HG02840 (cell line): Measurements from ENCODE around the gene ADH6.
"Not testable (repeated sequence)": the region's sequence is repeated elsewhere in the genome, so short reads cannot be mapped to it uniquely, and the experiment has no call there.

ENCODE experiments used
- ATAC-seq: cut with Tn5 transposase; IDR thresholded peaks from one replicate; pipeline ENCODE4 v1.9.1; 2021; ENCODE audit warnings: mild to moderate bottlenecking, moderate library complexity, moderate number of reproducible peaks; ENCODE audit not compliant: unreplicated experiment, low FRiP score

ADH6 gene

GRCh38 chr4:99200138-99200537 is 18.9 kb downstream of the ADH6 start:
- no peak for ATAC-seq

- ATAC-seq, result no peak
These were observed 28.7 kb downstream of the ADH6 start for GRCh38 chr4:99190336-99190735.

- not testable (repeated sequence) for ATAC-seq
These were observed 29.1 kb downstream of the ADH6 start for GRCh38 chr4:99189900-99190299.

- ATAC-seq, result no peak
These were observed 33.0 kb downstream of the ADH6 start for GRCh38 chr4:99186029-99186428.

- no peak for ATAC-seq
These were observed 33.5 kb downstream of the ADH6 start for GRCh38 chr4:99185581-99185980.

GRCh38 chr4:99180382-99181070 is 38.5 kb downstream of the ADH6 start:
- no peak for ATAC-seq

GRCh38 chr4:99179626-99180025 is 39.4 kb downstream of the ADH6 start:
- no peak for ATAC-seq

- ATAC-seq, result no peak
These were observed 39.9 kb downstream of the ADH6 start for GRCh38 chr4:99179178-99179577.

- ATAC-seq, result no peak
These were observed 52.5 kb downstream of the ADH6 start for GRCh38 chr4:99166544-99166943.

- no peak for ATAC-seq
These were observed 53.1 kb downstream of the ADH6 start for GRCh38 chr4:99165978-99166377.

- no peak for ATAC-seq
These were observed 57.5 kb downstream of the ADH6 start for GRCh38 chr4:99161373-99162099.

- no peak for ATAC-seq
These were observed 59.3 kb downstream of the ADH6 start for GRCh38 chr4:99159699-99160098.

- no peak for ATAC-seq
These were observed 61.5 kb downstream of the ADH6 start for GRCh38 chr4:99157478-99157935.

GRCh38 chr4:99156992-99157391 is 62.1 kb downstream of the ADH6 start:
- ATAC-seq, result no peak

GRCh38 chr4:99154658-99155342 is 64.2 kb downstream of the ADH6 start:
- ATAC-seq, result no peak
